Natural killer cell treated with Interleukin-12 subunit alpha and Interleukin-12 subunit beta and Interleukin-15 and Interleukin-18, amount 100 ng/mL, for 72 hours (primary cell): Measurements from ENCODE around the gene ENGASE. TPM values are rescaled to one million over a fixed set of nuclear protein-coding genes. Genes with fewer than 3 reads are reported as not detected.

ENCODE experiments used
- ATAC-seq, 2 donors: fragments of 150-1000 bp; cut with Tn5 transposase in 1 of 2; sonication (Bioruptor Pico), chemical (Tn5 transposase) in 1 of 2; 2 replicates each; pipeline ENCODE4 v1.10.0; 2021
- DNase-seq: peaks from one replicate; pipeline ENCODE4 v3.0.0; 2022; ENCODE audit warnings: low spot score
- H3K27ac Mint-ChIP-seq, 2 donors: 1 replicate in 1 of 2; 2 replicates in 1 of 2; pipeline ENCODE4 v1.8.0; 2022; ENCODE audit warnings: mixed read lengths in 2 of 2, mild to moderate bottlenecking in 1 of 2, moderate library complexity in 1 of 2
- H3K27me3 Mint-ChIP-seq, 2 donors: 1 replicate in 1 of 2; 2 replicates in 1 of 2; pipeline ENCODE4 v1.8.0; 2022; ENCODE audit warnings: mixed read lengths in 2 of 2
- H3K36me3 Mint-ChIP-seq: one replicate; pipeline ENCODE4 v1.8.0; 2022; ENCODE audit warnings: mixed read lengths
- H3K4me1 Mint-ChIP-seq, 2 donors: 1 replicate in 1 of 2; 2 replicates in 1 of 2; pipeline ENCODE4 v1.8.0; 2022; ENCODE audit warnings: low read depth in 2 of 2, mixed read lengths in 2 of 2, mild to moderate bottlenecking in 1 of 2
- H3K4me3 Mint-ChIP-seq: one replicate; pipeline ENCODE4 v1.8.0; 2022; ENCODE audit warnings: mixed read lengths
- H3K9me3 Mint-ChIP-seq: 2 replicates; pipeline ENCODE4 v1.8.0; 2022; ENCODE audit warnings: mixed read lengths
- total RNA-seq, 2 donors: library from RNA; stranded (reverse); gene quantifications; one replicate each; pipeline ENCODE4 v1.2.3, GENCODE V29; 2022

Gene ENGASE
- total RNA-seq, 2 donors from 2014 or later: 37.2 to 54.2 TPM

DNA sequence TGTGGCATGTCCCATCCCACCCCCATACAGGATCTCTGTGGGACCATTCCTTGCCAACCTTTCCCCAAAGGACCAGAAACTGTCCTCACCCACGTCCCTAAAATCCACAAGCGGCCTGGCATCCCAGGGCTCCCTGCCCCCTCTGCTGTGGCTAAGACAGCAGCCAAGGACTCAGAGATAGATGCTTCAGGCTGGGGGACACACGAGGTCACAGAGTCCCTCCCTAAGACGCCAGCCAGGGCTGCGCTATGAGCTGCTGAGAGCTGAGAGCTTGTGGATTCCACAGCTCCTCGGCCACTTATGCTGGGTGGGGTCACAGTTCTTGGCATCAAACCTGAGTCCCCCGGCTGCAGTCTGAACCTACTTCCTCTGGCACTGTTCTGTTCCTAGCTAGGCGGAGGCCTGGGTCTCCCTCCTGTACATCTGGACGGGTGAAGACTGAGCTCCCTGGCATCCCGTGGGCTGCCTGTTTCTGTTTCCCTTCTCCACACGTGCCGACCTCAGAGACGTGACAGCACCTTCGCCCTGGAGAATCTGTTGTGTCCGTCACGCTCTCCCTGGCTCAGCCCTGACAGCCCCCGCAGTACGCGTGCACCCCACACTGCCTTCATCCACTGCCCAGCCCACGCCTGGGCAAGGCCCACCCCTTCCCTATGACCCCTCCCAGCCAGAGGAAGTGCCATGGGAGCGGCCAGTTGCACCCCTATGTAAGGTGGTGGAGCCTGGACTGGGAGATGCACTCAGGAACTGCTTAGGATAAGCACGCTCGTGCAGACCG is 61.2 kb downstream of the ENGASE start:
- H3K4me1 Mint-ChIP-seq: no peaks in the 10 kb centered on the region
- no peaks in the 10 kb centered on the region for H3K36me3 Mint-ChIP-seq
- H3K4me3 Mint-ChIP-seq: no peak overlapping the region
- no peaks in the 10 kb centered on the region for H3K9me3 Mint-ChIP-seq
- no peak overlapping the region for H3K27ac Mint-ChIP-seq
- DNase-seq (no peak), ATAC-seq (no peak)
- peaks cover 0 to 2% of the 10 kb centered on the region in 2 donors for H3K27me3 Mint-ChIP-seq

Other genes starting within 250 kb of the ENGASE start
- gene USP36, start 234.0 kb upstream of the ENGASE start, total RNA-seq: 100 to 1,000 TPM in 1 of 2 donors, 10 to 100 TPM in 1; 75.2 to 154 TPM
- not detected for gene CEP295NL, start 171.6 kb upstream of the ENGASE start, total RNA-seq
- gene TIMP2, start 149.4 kb upstream of the ENGASE start, total RNA-seq: under 1 TPM in 1 of 2 donors, not detected in 1; 0.43 TPM
- 1 to 10 TPM; 3.4 to 6.7 TPM for gene LGALS3BP, start 94.9 kb upstream of the ENGASE start, total RNA-seq
- gene CANT1, start 65.1 kb upstream of the ENGASE start, total RNA-seq: 10 to 100 TPM; 65.7 to 72.3 TPM
- not detected for gene C1QTNF1, start 50.7 kb upstream of the ENGASE start, total RNA-seq